Upper lobe of left lung (tissue), 6 donors: ENCODE measurements around the gene RAB18. TPM values are rescaled to one million over a fixed set of nuclear protein-coding genes. Genes with fewer than 3 reads are reported as not detected.
"Not testable (repeated sequence)": the region's sequence is repeated elsewhere in the genome, so short reads cannot be mapped to it uniquely, and the experiment has no call there.

Source experiments
- ATAC-seq, 2 donors: fragments of 200-7000 bp; cut with Tn5 transposase; one replicate each; pipeline ENCODE4 v1.9.1; 2022; ENCODE audit warnings: mild to moderate bottlenecking in 2 of 2, moderate library complexity in 2 of 2; ENCODE audit not compliant: low FRiP score in 2 of 2
- DNase-seq, 2 donors: peaks; one replicate each; pipeline ENCODE4 v3.0.0-alpha.2; 2019 to 2020
- H3K27ac ChIP-seq, 4 donors: fragments of 200-600 bp; sonication (generic); one replicate each; pipeline ENCODE4 v1.5.1; 2016 to 2019
- H3K27me3 ChIP-seq, 4 donors: fragments of 200-600 bp; sonication (generic); one replicate each; pipeline ENCODE4 v1.5.1; 2017 to 2019
- H3K36me3 ChIP-seq, 4 donors: fragments of 200-600 bp; sonication (generic); one replicate each; pipeline ENCODE4 v1.5.1; 2016 to 2019
- H3K4me1 ChIP-seq, 4 donors: fragments of 200-600 bp; sonication (generic); one replicate each; pipeline ENCODE4 v1.5.1; 2018 to 2019
- H3K4me3 ChIP-seq, 4 donors: fragments of 200-600 bp; sonication (generic); one replicate each; pipeline ENCODE4 v1.5.1; 2017 to 2019; ENCODE audit warnings: mild to moderate bottlenecking in 2 of 4, moderate library complexity in 1 of 4
- H3K9me3 ChIP-seq, 4 donors: fragments of 200-600 bp; sonication (generic); one replicate each; pipeline ENCODE4 v1.5.1; 2018 to 2019
- EP300 ChIP-seq, 4 donors: sonication (generic); formaldehyde crosslinking; IDR thresholded peaks; one replicate each; pipeline ENCODE4 v1.5.1; 2017; ENCODE audit warnings: antibody characterized with exemption in 4 of 4, control low read depth in 2 of 4
- POLR2A ChIP-seq, 4 donors: fragments of 450-650 bp; IDR thresholded peaks; one replicate each; pipeline ENCODE4 v1.5.1; 2016 to 2017; ENCODE audit warnings: antibody characterized with exemption in 4 of 4, mild to moderate bottlenecking in 2 of 4
- POLR2AphosphoS5 ChIP-seq, 2 donors: sonication (generic); formaldehyde crosslinking; IDR thresholded peaks; one replicate each; pipeline ENCODE4 v1.5.1; 2017; ENCODE audit warnings: antibody characterized with exemption in 2 of 2
- WGBS, 2 donors: methylation state at CpG; one replicate each; pipeline ENCODE4 v1.1.5; 2017 to 2018; 5-methylcytosine and 5-hydroxymethylcytosine counted together
- total RNA-seq, 6 donors: library from RNA; depleted of rRNA in 4 of 6; stranded (reverse); fragments of >200 nt in 4 of 6; gene quantifications; one replicate each; pipeline versions ENCODE4 v1.1.0 to v1.2.1, GENCODE V29; 2016 to 2021
- TF ChIP-seq, protein P1 (sequence below), 6 experiments: fragments of 450-650 bp in 4 of 6; fragments of 200-600 bp in 2 of 6; sonication (generic) in 2 of 6; IDR thresholded peaks; one replicate each; pipeline ENCODE4 v1.5.1; 2016 to 2019; ENCODE audit warnings: antibody characterized with exemption in 6 of 6
- donor health status: DM: no; HTN: no; CAD: no; lungs with moderate emphysema.
- donor health status: DM: no; HTN: yes; CAD: no; lungs with severe emphysema.

RAB18 gene
- total RNA-seq, 6 donors from 2014 or later, result 27.9 to 91.3 (median 45.0) TPM

DNA sequence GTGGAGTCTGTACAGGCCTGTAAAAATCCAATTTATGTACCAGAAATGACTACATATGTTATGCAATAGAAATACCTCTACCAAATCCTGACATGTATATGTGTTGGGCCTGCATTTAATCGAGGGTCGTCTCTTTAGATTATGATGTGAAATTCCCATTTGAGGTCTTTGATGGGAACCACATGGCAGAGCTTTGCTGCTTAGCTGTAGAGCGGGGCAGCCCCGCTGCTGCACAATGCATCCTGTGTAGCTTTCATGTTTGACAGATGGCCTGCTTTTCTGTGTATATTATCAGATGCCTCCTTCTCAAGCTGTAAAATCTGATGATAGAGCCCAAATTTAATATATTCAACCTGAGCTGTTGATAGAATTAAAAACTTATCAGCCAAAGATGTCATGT lies 65.8 kb downstream of the RAB18 start:
- no peak overlapping the region for H3K4me3 ChIP-seq
- H3K36me3 ChIP-seq, result no peaks in the 10 kb centered on the region
- H3K27ac ChIP-seq, result no peak overlapping the region
- H3K9me3 ChIP-seq, result no peaks in the 10 kb centered on the region
- no peaks in the 10 kb centered on the region for H3K4me1 ChIP-seq
- H3K27me3 ChIP-seq, result no peaks in the 10 kb centered on the region
- no peak for ATAC-seq
- WGBS, 2 donors, result 82 to 88% methylated on average over 4 of the region's 4 CpGs
- no peak for DNase-seq
- TF ChIP-seq EP300 (IDR thresholded peaks at IDR 0.05) (no peak), POLR2AphosphoS5 (IDR thresholded peaks at IDR 0.05) (no peak), POLR2A (IDR thresholded peaks at IDR 0.05) (no peak)
- TF ChIP-seq, protein P1, sequence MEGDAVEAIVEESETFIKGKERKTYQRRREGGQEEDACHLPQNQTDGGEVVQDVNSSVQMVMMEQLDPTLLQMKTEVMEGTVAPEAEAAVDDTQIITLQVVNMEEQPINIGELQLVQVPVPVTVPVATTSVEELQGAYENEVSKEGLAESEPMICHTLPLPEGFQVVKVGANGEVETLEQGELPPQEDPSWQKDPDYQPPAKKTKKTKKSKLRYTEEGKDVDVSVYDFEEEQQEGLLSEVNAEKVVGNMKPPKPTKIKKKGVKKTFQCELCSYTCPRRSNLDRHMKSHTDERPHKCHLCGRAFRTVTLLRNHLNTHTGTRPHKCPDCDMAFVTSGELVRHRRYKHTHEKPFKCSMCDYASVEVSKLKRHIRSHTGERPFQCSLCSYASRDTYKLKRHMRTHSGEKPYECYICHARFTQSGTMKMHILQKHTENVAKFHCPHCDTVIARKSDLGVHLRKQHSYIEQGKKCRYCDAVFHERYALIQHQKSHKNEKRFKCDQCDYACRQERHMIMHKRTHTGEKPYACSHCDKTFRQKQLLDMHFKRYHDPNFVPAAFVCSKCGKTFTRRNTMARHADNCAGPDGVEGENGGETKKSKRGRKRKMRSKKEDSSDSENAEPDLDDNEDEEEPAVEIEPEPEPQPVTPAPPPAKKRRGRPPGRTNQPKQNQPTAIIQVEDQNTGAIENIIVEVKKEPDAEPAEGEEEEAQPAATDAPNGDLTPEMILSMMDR (IDR thresholded peaks at IDR 0.05), result no peak

DNA sequence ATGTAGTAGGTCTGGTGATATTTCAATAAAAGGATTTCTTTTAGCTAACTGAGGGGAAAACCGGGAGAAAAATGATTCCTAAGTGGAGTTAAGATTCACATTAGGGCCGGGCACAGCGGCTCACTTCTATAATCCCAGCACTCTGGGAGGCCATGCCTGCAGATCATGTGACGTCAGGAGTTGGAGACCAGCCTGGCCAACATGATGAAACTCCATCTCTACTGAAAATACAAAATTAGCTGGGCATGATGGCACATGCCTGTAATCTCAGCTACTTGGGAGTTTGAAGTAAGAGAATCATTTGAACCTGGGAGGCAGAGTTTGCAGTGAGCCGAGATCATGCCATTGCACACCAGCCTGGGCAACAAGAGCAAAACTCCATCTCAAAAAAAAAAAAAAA lies 72.9 kb downstream of the RAB18 start:
- WGBS, 2 donors, result 88 to 90% methylated on average over 4 to 5 of the region's 5 CpGs

DNA sequence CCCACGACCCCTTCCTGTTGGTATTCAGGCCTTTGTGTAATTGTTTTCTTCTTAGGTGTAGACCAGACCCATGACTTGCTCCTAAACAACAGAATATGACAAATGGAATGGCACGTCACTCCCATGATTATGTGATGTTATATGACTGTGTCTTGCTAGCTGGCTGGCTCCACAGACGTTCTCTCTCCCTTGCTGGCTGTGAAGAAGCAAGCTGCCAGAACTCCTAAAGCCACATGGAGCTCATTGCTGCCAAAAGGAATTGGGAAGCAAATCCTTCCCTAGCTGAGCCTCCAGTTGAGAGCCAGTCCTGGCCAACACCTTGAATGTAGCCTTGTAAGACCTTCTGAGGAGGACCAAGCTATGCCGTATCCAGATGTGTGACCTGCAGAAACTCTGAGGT lies 74.2 kb downstream of the RAB18 start:
- H3K27ac ChIP-seq, result no peak overlapping the region
- TF ChIP-seq POLR2A (IDR thresholded peaks at IDR 0.05), result no peak
- TF ChIP-seq, protein P1 (IDR thresholded peaks at IDR 0.05), result no peak
- TF ChIP-seq EP300 (IDR thresholded peaks at IDR 0.05), result no peak
- TF ChIP-seq POLR2AphosphoS5 (IDR thresholded peaks at IDR 0.05), result no peak
- no peak overlapping the region for H3K4me3 ChIP-seq
- 73 to 74% methylated on average over 4 of the region's 4 CpGs for WGBS, 2 donors
- DNase-seq (no peak), ATAC-seq (no peak)
- no peaks in the 10 kb centered on the region for H3K36me3 ChIP-seq
- no peaks in the 10 kb centered on the region for H3K27me3 ChIP-seq
- H3K4me1 ChIP-seq, result no peaks in the 10 kb centered on the region
- H3K9me3 ChIP-seq, result no peaks in the 10 kb centered on the region

More for the DNA sequence above, 72.9 kb downstream of the RAB18 start:
- H3K9me3 ChIP-seq, H3K36me3 ChIP-seq, ATAC-seq, H3K27ac ChIP-seq, DNase-seq, H3K27me3 ChIP-seq, H3K4me3 ChIP-seq, H3K4me1 ChIP-seq: not testable (repeated sequence)

DNA sequence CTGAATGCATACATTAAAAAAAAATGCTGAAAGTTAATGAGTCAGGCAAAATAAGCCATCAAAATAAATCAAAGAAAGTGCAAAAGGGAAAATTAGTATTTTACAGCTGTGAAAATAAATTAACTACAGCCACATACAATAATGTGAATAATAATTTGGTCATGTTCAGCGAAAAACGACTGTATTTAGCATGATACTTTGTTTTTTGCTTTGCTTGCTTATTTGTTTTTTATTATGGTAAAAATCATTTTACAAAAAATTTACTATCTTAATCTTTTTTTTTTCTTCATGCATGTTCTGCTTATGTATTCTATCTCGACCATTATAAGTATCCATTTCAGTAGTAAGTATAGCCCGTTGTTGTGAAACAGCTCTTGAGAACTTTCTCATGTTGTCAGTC lies 77.1 kb downstream of the RAB18 start:
- Histone ChIP-seq H3K36me3 (no peaks in the 10 kb centered on the region), H3K9me3 (no peaks in the 10 kb centered on the region), H3K4me1 (no peaks in the 10 kb centered on the region), H3K4me3 (no peak overlapping the region), H3K27ac (no peak overlapping the region), H3K27me3 (no peaks in the 10 kb centered on the region)
- WGBS, 2 donors, result 73 to 80% methylated on average over 4 of the region's 4 CpGs
- TF ChIP-seq, protein P1 (IDR thresholded peaks at IDR 0.05), result no peak
- TF ChIP-seq POLR2A (IDR thresholded peaks at IDR 0.05) (no peak), EP300 (IDR thresholded peaks at IDR 0.05) (no peak), POLR2AphosphoS5 (IDR thresholded peaks at IDR 0.05) (no peak)
- DNase-seq (no peak), ATAC-seq (no peak)

DNA sequence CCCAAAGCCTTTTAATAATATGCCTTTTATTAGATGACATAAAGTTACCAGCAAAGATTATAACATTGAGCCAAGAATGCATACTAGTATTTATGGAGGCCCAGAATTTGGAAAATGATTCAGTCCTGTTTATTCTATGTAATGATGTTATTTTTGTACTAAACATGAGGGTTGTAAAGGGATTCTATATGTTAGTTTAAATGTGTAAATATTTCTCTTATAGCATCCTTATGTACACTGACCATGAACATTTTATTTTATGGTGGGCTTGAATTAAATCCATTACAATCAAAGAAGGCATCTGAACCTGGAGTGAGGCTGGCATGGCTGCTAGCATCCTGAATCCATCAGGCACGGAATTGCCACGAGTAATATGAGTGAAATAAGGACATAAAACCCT lies 80.2 kb downstream of the RAB18 start:
- no peak overlapping the region for H3K27ac ChIP-seq
- no peaks in the 10 kb centered on the region for H3K9me3 ChIP-seq
- H3K4me3 ChIP-seq, result no peak overlapping the region
- ATAC-seq, result no peak
- no peaks in the 10 kb centered on the region for H3K36me3 ChIP-seq
- H3K27me3 ChIP-seq, result no peaks in the 10 kb centered on the region
- TF ChIP-seq POLR2A (IDR thresholded peaks at IDR 0.05) (no peak), POLR2AphosphoS5 (IDR thresholded peaks at IDR 0.05) (no peak), EP300 (IDR thresholded peaks at IDR 0.05) (no peak)
- TF ChIP-seq, protein P1 (IDR thresholded peaks at IDR 0.05), result no peak
- H3K4me1 ChIP-seq, result no peaks in the 10 kb centered on the region
- WGBS, 2 donors, result 85 to 89% methylated on average over 2 of the region's 2 CpGs
- DNase-seq, result no peak

Other genes starting within 250 kb of the RAB18 start
- gene MKX, start 241.5 kb downstream of the RAB18 start, total RNA-seq, result 1 to 10 TPM in 3 of 6 donors, under 1 TPM in 2, not detected in 1; 0.30 to 4.1 (median 1.2) TPM